HepG2 (cell line): ENCODE measurements around the gene C19orf85. TPM values are rescaled to one million over a fixed set of nuclear protein-coding genes. Genes with fewer than 3 reads are reported as not detected.

Source experiments
- ARID5B ChIP-seq: IDR thresholded peaks from 2 replicates; pipeline ENCODE4 v1.4.0; 2020; ENCODE audit warnings: mild to moderate bottlenecking, missing genetic modification reagents
- CENPX ChIP-seq: sonication (generic); formaldehyde crosslinking; IDR thresholded peaks from 2 replicates; pipeline ENCODE4 v1.9.0; 2021; ENCODE audit warnings: mild to moderate bottlenecking, missing genetic modification reagents, moderate library complexity
- CREB1 ChIP-seq, 2 experiments: fragments of 450-650 bp in 1 of 2; IDR thresholded peaks; 2 replicates each; pipeline ENCODE4 v1.6.1; 2016 to 2017; ENCODE audit warnings: control low read depth in 1 of 2, mild to moderate bottlenecking in 1 of 2, missing compliant biosample characterization in 1 of 2, missing genetic modification characterization in 1 of 2
- HOMEZ ChIP-seq: IDR thresholded peaks from 2 replicates; pipeline ENCODE4 v1.6.1; 2016; ENCODE audit warnings: low read depth
- JDP2 ChIP-seq: sonication (generic); formaldehyde crosslinking; IDR thresholded peaks from 2 replicates; pipeline ENCODE4 v1.8.1; 2022; ENCODE audit warnings: missing genetic modification reagents, borderline replicate concordance
- KLF13 ChIP-seq: sonication (generic); formaldehyde crosslinking; IDR thresholded peaks from 2 replicates; pipeline ENCODE4 v1.4.0; 2020; ENCODE audit warnings: mild to moderate bottlenecking, missing genetic modification reagents
- MED13 ChIP-seq: sonication (generic); formaldehyde crosslinking; IDR thresholded peaks from 2 replicates; pipeline ENCODE4 v1.5.0; 2020; ENCODE audit warnings: missing genetic modification reagents
- ZFY ChIP-seq: sonication (generic); formaldehyde crosslinking; IDR thresholded peaks from 2 replicates; pipeline ENCODE4 v1.4.0; 2020; ENCODE audit warnings: missing genetic modification reagents
- ZNF160 ChIP-seq: sonication (generic); formaldehyde crosslinking; IDR thresholded peaks from 2 replicates; pipeline ENCODE4 v1.8.0; 2022; ENCODE audit warnings: mild to moderate bottlenecking, inconsistent platforms, missing genetic modification reagents
- ZNF383 ChIP-seq: sonication (generic); formaldehyde crosslinking; IDR thresholded peaks from 2 replicates; pipeline ENCODE4 v1.4.0; 2020; ENCODE audit warnings: missing genetic modification reagents, mild to moderate bottlenecking, borderline replicate concordance
- ZNF510 ChIP-seq: sonication (generic); formaldehyde crosslinking; IDR thresholded peaks from 2 replicates; pipeline ENCODE4 v1.4.0; 2020; ENCODE audit warnings: low read depth, mild to moderate bottlenecking, missing genetic modification reagents
- ZNF574 ChIP-seq: sonication (generic); formaldehyde crosslinking; IDR thresholded peaks from 2 replicates; pipeline ENCODE4 v1.4.0; 2020; ENCODE audit warnings: missing genetic modification reagents
- ZNF589 ChIP-seq: sonication (generic); formaldehyde crosslinking; conservative IDR thresholded peaks from 2 replicates; pipeline ENCODE4 v1.8.0; 2022; ENCODE audit warnings: mild to moderate bottlenecking, moderate library complexity, missing genetic modification reagents
- ZNF609 ChIP-seq: sonication (generic); formaldehyde crosslinking; IDR thresholded peaks from 2 replicates; pipeline ENCODE4 v1.4.0; 2020; ENCODE audit warnings: mild to moderate bottlenecking, missing genetic modification reagents, borderline replicate concordance
- polyA plus RNA-seq, 8 experiments: library from polyadenylated mRNA; depleted of rRNA in 3 of 8; stranded (reverse) in 7 of 8; unstranded in 1 of 8; fragments of >200 nt; fragmentation: Illumina TruSeq in 4 of 8; extraction: Trizol in 4 of 8; gene quantifications; 2 replicates each; pipeline versions ENCODE4 v1.2.1 to v1.2.3, GENCODE V29; 2011 to 2016; ENCODE audit warnings: low read depth in 4 of 8, missing spikeins in 1 of 8, mixed read lengths in 1 of 8; ENCODE audit not compliant: insufficient read depth in 1 of 8
- total RNA-seq, 5 experiments: library from RNA; depleted of rRNA; stranded (reverse); fragments of >200 nt; fragmentation: Illumina TruSeq; extraction: Trizol; gene quantifications; 2 replicates each; pipeline ENCODE4 v1.2.3, GENCODE V29; 2016; ENCODE audit warnings: low read depth in 1 of 5

The C19orf85 gene
- total and polyA plus RNA-seq, 2 of the 13 experiments (the other 11 are each of a cell fraction or from before 2014, with no cell fraction given) = not detected

DNA sequence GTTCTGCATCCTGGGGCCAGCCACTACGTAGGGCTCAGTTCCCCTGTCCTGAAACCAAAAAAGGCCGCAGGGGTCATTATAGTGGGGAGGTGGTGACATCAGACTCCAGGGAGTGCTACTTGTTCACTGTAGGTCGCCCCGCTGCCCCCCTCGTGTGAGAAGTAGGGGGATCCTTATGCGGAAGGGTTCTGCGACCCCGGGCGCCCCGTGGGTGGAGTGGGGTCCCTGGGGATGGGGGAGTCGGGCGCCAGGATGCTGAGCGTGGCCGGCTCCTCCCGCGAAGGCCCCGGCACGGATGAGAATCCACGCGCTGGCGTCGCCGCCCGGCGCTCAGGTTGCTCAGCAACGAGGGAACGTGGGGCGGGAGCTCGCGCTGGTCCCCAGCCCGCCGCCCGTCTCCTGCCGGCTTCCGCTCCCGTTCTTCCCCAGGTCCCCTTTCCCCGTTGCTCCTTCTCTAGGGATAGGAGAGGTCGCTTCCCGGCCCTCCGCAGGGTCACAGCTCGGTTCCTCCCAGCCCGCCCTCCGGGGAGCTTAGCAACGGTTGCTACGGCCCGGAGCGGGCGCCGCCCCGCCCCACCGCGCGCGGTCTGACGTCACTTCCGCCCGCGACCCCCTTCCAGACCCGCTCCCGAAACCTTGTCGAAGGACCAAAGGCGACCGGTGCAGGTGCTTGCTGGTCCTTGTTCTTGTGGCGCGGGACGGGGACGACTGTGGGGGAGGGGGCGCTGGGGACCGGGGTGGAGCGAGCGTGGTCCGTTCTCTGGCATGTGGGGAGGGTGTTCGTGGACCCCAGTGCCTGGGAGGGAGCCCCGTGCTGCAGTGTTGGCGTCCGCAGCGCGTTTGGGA, 20.3 kb upstream of the C19orf85 start, which contains the start of gene NAT14 (continued):
- TF ChIP-seq ARID5B (CRISPR knock-in tag) (no peak; the same call in 1 of the 2 replicates), ZNF510 (0 out of 2 replicates have a peak, but pooled peaks have one; percentile 67), MED13 (peak; percentile 34; the same call in 1 of the 2 replicates), JDP2 (CRISPR knock-in tag) (no peak), ZFY (peak; percentile 42; the same call in 1 of the 2 replicates), ZNF589 (CRISPR knock-in tag) (no peak), ZNF574 (CRISPR knock-in tag) (peak; percentile 49; the same call in 1 of the 2 replicates), CREB1 (IDR thresholded peaks at IDR 0.05) (peak; percentile 96), CREB1 (CRISPR knock-in tag; IDR thresholded peaks at IDR 0.05) (peak; percentile 96), KLF13 (CRISPR knock-in tag) (peak; percentile 15; the same call in 1 of the 2 replicates), HOMEZ (CRISPR knock-in tag) (no peak), ZNF609 (no peak), CENPX (CRISPR knock-in tag) (no peak), ZNF160 (no peak), ZNF383 (0 out of 2 replicates have a peak, but pooled peaks have one; percentile 39)
